Heart left ventricle (tissue), 16 donors: Measurements from ENCODE around the gene ITGA7. TPM values are rescaled to one million over a fixed set of nuclear protein-coding genes. Genes with fewer than 3 reads are reported as not detected.

ENCODE experiments used
- ATAC-seq, 4 donors: fragments of 200-7000 bp; cut with Tn5 transposase; one replicate each; pipeline ENCODE4 v1.9.1; 2020 to 2022; ENCODE audit warnings: moderate library complexity in 4 of 4, mild to moderate bottlenecking in 3 of 4, moderate number of reproducible peaks in 1 of 4
- DNase-seq, 5 donors: peaks; one replicate each; pipeline ENCODE4 v3.0.0-alpha.2; 2020
- H3K27ac ChIP-seq, 12 donors: fragments of 200-600 bp; sonication (generic) in 4 of 12; one replicate each; pipeline versions ENCODE4 v1.5.0 to v1.8.0; 2016 to 2022; ENCODE audit warnings: mild to moderate bottlenecking in 2 of 12
- H3K27me3 ChIP-seq, 9 donors: fragments of 200-600 bp; sonication (generic) in 2 of 9; one replicate each; pipeline versions ENCODE4 v1.5.1 to v1.8.0; 2016 to 2022; ENCODE audit warnings: mild to moderate bottlenecking in 3 of 9
- H3K36me3 ChIP-seq, 9 donors: fragments of 200-600 bp; sonication (generic) in 2 of 9; one replicate each; pipeline versions ENCODE4 v1.5.0 to v1.8.0; 2018 to 2022; ENCODE audit warnings: mild to moderate bottlenecking in 2 of 9
- H3K4me1 ChIP-seq, 12 donors: fragments of 200-600 bp; sonication (generic) in 4 of 12; one replicate each; pipeline versions ENCODE4 v1.5.0 to v1.8.0; 2016 to 2022; ENCODE audit warnings: mild to moderate bottlenecking in 3 of 12
- H3K4me3 ChIP-seq, 12 donors: fragments of 200-600 bp; sonication (generic) in 4 of 12; one replicate each; pipeline versions ENCODE4 v1.5.0 to v1.8.0; 2017 to 2022; ENCODE audit warnings: mild to moderate bottlenecking in 9 of 12, moderate library complexity in 4 of 12
- H3K9me3 ChIP-seq, 12 donors: fragments of 200-600 bp; sonication (generic) in 4 of 12; one replicate each; pipeline versions ENCODE4 v1.5.0 to v1.8.0; 2016 to 2022; ENCODE audit warnings: mild to moderate bottlenecking in 1 of 12
- POLR2A ChIP-seq, 2 donors: fragments of 450-650 bp; IDR thresholded peaks; one replicate each; pipeline ENCODE4 v1.6.1; 2017; ENCODE audit warnings: antibody characterized with exemption in 2 of 2, mild to moderate bottlenecking in 2 of 2, moderate library complexity in 2 of 2
- WGBS, 4 donors: extraction: QIAGEN DNeasy Blood & Tissue Kit in 2 of 4; methylation state at CpG; one replicate each; pipeline versions ENCODE4 v1.1.5 to v1.1.7; 2013 to 2018; 5-methylcytosine and 5-hydroxymethylcytosine counted together
- intact Hi-C, 10 donors: fragments of 100-400 bp; cut with DNase I; formaldehyde crosslinking; loops; one replicate each; pipeline versions ENCODE4 v1.11.1 to v1.14.2; 2022
- polyA plus RNA-seq, 2 donors: library from polyadenylated mRNA; stranded (reverse); fragments of 200-250 nt; gene quantifications; one replicate each; pipeline ENCODE4 v1.2.3, GENCODE V29; 2013
- total RNA-seq, 9 donors: library from RNA; depleted of rRNA in 2 of 9; stranded (reverse); fragments of >200 nt in 2 of 9; fragmentation: NEBNext Ultra II Directional in 3 of 9; extraction: Animal tissue kit (Norgen Biotek cat#: 25700) in 3 of 9; gene quantifications; one replicate each; pipeline versions ENCODE4 v1.1.0 to v1.2.4, GENCODE V29; 2016 to 2023
- TF ChIP-seq, protein P1 (sequence below), 12 donors: fragments of 200-600 bp; sonication (generic) in 4 of 12; IDR thresholded peaks; one replicate each; pipeline versions ENCODE4 v1.5.0 to v1.8.0; 2018 to 2022; ENCODE audit warnings: antibody characterized with exemption in 12 of 12, mild to moderate bottlenecking in 5 of 12
- donor health status: ischemic (EF 13 %, LVEDD 7.1; RV severe dilation, severe dysfunction).
- donor health status: healthy with polysubstance abuse.
- donor health status: DM: no; HTN: yes; CAD: no.
- donor health status: DM: no; HTN: no; CAD: no.
- donor health status: ischemic (EF 25% LVEDD 6.9; RV normal size, moderate dysfunction).
- donor health status: ischemic (EF 25% LVEDD 5.7; RV mildly dilated, moderate dysfunction).
- donor health status: healthy.
- donor health status: DM: yes; HTN: yes; CAD: no.
- donor health status: ischemic (EF 35%, LVEDD 5.7; RV mildly dilated, moderate dysfunction).
- donor health status: nonischemic (EF 11% LVEDD 7.7; RV severe dilation, severe dysfunction).
- donor health status: DM: yes; HTN: yes; CAD: no.
- donor health status: PGD.
- donor health status: ischemic (EF 29% LVEDD 5.4; RV normal size, mild dysfunction).
- donor health status: nonischemic (EF 23%, LVEDD 6.1; RV moderate dilation, normal function).

ITGA7 gene
- total and polyA plus RNA-seq, 11 donors: 173 to 1,007 (median 573) TPM

DNA sequence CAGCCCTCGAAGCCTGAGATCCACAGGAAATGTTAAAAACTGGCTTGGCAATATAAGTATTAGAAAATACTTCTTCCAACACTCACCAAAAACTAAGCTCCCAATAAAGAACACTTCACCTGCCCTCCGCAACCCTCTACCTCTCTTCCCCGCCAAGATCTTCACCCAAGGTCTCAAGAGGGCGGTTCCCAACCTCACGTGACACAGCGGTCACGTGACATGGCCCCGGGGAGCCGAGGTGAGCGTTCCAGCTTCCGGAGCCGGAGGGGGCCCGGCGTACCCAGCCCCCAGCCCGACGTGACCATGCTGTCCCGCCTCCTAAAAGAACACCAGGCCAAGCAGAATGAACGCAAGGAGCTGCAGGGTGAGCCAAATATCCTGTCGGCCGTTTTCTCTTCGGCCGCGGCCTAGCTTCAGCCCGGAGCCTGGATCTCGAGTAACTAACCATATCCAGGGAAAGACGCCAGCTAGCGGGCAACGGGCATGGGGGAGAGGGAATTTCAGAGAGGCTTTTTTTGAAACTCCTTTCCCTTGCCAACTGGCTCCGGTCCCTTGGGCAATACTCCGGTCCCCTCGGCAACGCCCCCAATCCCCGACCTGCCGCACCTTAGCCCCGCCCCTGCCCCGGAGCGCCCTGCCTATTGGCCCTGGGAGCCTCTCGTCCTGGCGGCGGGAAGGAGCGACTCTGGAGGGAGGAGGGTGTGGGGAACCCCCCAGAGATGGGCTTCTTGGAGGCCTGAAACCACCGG, 8.3 kb upstream of the ITGA7 start, which contains the start of gene BLOC1S1:
Gene BLOC1S1, plus strand, starts transcription at position 214 of the 749 bp plus-strand sequence. Its CDS starts 6 bp downstream, at position 220.
- peak; percentile 56 to 75 (median 64) for ATAC-seq
- TF ChIP-seq POLR2A (IDR thresholded peaks at IDR 0.05): peak in 1 of 2 donors; percentile 55
- TF ChIP-seq, protein P1, sequence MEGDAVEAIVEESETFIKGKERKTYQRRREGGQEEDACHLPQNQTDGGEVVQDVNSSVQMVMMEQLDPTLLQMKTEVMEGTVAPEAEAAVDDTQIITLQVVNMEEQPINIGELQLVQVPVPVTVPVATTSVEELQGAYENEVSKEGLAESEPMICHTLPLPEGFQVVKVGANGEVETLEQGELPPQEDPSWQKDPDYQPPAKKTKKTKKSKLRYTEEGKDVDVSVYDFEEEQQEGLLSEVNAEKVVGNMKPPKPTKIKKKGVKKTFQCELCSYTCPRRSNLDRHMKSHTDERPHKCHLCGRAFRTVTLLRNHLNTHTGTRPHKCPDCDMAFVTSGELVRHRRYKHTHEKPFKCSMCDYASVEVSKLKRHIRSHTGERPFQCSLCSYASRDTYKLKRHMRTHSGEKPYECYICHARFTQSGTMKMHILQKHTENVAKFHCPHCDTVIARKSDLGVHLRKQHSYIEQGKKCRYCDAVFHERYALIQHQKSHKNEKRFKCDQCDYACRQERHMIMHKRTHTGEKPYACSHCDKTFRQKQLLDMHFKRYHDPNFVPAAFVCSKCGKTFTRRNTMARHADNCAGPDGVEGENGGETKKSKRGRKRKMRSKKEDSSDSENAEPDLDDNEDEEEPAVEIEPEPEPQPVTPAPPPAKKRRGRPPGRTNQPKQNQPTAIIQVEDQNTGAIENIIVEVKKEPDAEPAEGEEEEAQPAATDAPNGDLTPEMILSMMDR (IDR thresholded peaks at IDR 0.05): peak in 3 of 12 donors; percentile 12 to 15 (median 14)
- intact Hi-C loops: no loop called here
- Histone ChIP-seq H3K36me3 (peaks cover 0 to 16% (median 0%) of the 10 kb centered on the region in 9 donors), H3K9me3 (no peaks in the 10 kb centered on the region), H3K4me1 (peaks cover 3 to 83% (median 64%) of the 10 kb centered on the region in 12 donors), H3K4me3 (peak within 1 kb of the TSS; percentile 56 to 93 (median 72)), H3K27ac (peak within 1 kb of the TSS; percentile 89 to 99 (median 94)), H3K27me3 (no peaks in the 10 kb centered on the region)
- 0 to 2% (median 0%) methylated on average over 23 to 42 of the region's 42 CpGs for WGBS, 4 donors
- peak; percentile 91 to 96 (median 93) for DNase-seq

- no peak for ATAC-seq
- intact Hi-C loops: no loop called here
- Histone ChIP-seq H3K9me3 (no peaks in the 10 kb centered on the region), H3K27ac (peak overlapping the region; percentile 89 to 99 (median 94)), H3K4me1 (peaks cover 3 to 75% (median 58%) of the 10 kb centered on the region in 12 donors), H3K36me3 (peaks cover 0 to 14% (median 0%) of the 10 kb centered on the region in 9 donors), H3K27me3 (no peaks in the 10 kb centered on the region), H3K4me3 (peak overlapping the region in 11 of 12 donors; percentile 64 to 93 (median 73))
- no peak for TF ChIP-seq POLR2A (IDR thresholded peaks at IDR 0.05)
- TF ChIP-seq, protein P1 (IDR thresholded peaks at IDR 0.05): no peak
- WGBS, 4 donors: 63 to 72% (median 70%) methylated on average over 7 of the region's 7 CpGs
- peak in 1 of 5 donors; percentile 3 for DNase-seq
Observed at GRCh38 chr12:55715169-55715764, 7.6 kb upstream of the ITGA7 start.

- WGBS, 4 donors: 30 to 55% (median 45%) methylated on average over 2 of the region's 2 CpGs
- TF ChIP-seq, protein P1 (IDR thresholded peaks at IDR 0.05): no peak
- no peak for TF ChIP-seq POLR2A (IDR thresholded peaks at IDR 0.05)
- intact Hi-C loops: no loop called here
- H3K4me1 ChIP-seq: peaks cover 3 to 68% (median 49%) of the 10 kb centered on the region in 12 donors
- H3K4me3 ChIP-seq: peak overlapping the region in 5 of 12 donors; percentile 24 to 87 (median 73)
- no peak for DNase-seq
- H3K9me3 ChIP-seq: no peaks in the 10 kb centered on the region
- peak overlapping the region in 10 of 12 donors; percentile 65 to 99 (median 93) for H3K27ac ChIP-seq
- no peaks in the 10 kb centered on the region for H3K36me3 ChIP-seq
- no peak for ATAC-seq
- no peaks in the 10 kb centered on the region for H3K27me3 ChIP-seq
Observed at GRCh38 chr12:55713721-55714120, 6.0 kb upstream of the ITGA7 start.
